ENCODE data around the gene CMTM4.
"Not testable (repeated sequence)": the region's sequence is repeated elsewhere in the genome, so short reads cannot be mapped to it uniquely, and the experiment has no call there.

The CMTM4 gene

DNA sequence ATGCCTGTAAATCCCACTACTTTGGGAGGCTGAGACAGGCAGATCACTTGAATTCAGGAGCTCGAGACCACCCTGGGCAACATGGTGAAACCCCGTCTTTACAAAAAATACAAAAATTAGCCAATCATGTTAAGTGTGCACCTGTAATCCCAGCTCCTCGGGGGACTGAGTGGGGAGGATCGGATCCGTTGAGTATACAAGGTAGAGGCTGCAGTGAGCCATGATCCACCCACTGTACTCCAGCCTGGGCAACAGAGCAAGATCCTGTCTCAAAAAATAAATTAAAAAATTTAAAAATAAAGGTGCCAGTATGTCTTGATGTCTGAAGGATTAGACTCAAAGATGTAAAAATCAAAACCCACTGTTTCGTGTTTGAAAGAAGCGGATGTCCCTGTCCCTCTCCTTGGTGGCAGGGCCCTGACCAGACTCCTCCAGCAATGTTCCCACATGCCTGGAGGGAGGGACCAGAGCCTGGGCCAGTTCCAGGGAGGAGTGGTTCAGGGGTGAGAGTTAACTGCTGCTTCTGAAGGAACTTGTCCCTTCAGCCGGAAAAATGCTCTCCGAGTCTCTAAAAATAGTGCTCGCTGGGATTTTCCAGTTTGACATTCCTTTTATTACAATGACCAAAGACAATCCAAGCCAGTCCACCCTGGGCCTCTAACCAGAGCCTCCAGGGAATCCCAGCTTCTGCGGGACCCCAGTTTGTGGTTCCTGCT, 9.4 kb upstream of the CMTM4 start:
- no peak for DNase-seq (ENCODE audit: low spot score)

DNA sequence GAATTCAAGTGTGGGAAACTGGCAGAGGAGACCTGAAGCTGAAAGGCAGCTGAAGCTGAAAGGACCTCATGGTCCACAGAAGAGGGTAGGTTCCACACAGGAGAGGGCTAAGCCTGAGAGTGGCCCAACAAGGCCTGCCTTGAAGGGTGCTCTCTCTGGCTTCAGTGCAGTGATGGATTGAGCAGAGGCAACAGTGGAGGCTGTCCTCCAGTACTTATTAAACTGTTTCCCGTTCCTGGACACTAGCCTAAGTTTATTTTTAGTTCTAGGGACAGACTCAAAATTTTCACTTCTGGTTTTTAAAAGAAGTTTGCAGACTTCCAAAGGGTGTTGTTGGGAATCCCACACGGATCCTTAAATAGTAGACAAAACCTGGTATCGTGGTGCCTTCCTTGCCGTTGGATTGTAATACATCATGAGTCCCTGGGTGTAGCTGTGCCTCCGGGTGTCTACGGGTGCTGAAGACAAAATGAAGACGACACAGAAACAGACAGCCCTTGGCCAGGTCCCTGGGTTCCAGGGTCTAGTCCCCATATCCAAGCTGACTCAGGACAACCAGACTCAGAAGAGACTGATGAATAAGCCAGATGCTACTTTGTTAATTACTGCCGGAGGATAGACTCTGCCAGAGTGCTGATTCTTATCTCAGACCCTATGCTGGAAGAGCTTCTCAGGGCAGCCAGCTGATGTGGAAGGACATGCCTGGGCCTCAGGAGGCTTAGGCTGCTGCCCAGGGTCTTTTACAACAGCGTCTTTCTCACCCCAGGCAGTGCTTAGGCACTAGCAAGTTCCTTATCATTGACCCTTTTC, 7.1 kb upstream of the CMTM4 start:
- DNase-seq (ENCODE audit: low spot score), result no peak

DNA sequence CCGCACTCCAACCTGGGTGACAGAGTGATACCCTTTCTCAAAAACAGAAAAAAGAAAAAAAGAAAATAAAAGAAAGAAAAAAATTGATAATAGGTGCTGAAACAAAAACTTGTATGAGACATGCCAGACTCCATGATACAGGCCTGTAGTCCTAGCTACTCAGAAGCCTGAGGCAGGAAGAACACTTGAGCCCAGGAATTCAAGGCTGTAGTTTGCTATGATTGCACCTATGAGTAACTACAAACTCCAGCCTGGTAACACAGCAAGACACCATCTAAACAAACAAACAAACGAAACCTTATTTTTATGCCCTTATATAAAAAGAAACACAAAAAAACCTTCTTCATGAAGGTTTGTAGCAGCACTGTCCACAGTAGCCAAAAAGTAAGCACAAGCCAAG, 5.0 kb upstream of the CMTM4 start:
- DNase-seq (ENCODE audit: low spot score), result no peak

DNA sequence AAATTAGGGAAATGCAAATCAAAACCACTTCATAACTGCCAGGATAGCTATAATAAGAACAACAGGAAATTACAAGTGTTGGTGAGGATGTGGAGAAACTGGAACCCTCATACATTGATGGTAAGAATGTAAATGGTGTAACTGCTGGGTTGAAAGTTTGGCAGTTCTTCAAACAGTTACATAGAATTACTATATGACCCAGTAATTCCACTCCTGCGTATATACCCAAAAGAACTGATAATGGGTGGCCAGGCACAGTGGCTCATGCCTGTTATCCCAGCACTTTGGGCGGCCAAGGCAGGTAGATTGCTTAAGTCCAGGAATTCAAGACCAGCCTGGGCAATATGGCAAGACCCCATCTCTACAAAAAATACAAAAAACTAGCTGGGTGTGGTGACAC, 4.5 kb upstream of the CMTM4 start:
- no peak for DNase-seq (ENCODE audit: low spot score)

DNA sequence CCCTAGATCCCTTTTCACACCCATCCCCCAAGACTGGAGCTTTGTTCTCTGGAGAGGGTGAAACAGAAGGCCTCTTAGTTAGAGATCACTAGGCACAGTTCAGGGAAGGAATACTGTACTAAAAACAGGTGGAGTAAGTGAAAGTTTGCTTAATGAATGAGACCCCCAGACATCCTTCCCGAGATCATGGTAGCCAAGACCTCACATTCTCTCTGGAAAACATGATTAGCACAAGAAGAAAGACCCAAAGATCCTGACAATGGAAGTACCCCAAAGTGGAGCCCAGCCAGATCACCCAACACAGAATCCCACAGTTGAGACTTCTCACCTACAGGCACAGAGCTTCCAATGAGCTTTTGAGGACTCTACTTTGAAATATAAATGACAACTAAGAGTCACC, 3.4 kb upstream of the CMTM4 start:
- no peak for DNase-seq (ENCODE audit: low spot score)

DNA sequence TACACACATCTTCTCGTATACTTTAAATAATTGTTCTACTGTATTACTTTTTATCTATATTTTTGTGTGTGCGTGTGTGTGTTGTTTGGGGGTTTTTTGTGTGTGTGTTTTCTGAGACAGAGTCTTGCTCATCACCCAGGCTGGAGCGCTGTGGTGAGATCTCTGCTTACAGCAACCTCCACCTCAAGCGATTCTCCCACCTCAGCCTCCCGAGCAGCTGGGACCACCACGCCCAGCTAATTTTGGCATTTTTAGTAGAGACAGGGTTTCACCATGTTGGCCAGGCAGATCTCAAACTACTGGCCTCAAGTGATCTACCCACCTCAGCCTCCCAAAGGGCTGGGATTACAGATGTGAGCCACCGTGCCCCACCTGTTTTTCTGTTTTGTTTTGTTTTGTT, 1.5 kb upstream of the CMTM4 start:
- DNase-seq (ENCODE audit: low spot score), result no peak

DNA sequence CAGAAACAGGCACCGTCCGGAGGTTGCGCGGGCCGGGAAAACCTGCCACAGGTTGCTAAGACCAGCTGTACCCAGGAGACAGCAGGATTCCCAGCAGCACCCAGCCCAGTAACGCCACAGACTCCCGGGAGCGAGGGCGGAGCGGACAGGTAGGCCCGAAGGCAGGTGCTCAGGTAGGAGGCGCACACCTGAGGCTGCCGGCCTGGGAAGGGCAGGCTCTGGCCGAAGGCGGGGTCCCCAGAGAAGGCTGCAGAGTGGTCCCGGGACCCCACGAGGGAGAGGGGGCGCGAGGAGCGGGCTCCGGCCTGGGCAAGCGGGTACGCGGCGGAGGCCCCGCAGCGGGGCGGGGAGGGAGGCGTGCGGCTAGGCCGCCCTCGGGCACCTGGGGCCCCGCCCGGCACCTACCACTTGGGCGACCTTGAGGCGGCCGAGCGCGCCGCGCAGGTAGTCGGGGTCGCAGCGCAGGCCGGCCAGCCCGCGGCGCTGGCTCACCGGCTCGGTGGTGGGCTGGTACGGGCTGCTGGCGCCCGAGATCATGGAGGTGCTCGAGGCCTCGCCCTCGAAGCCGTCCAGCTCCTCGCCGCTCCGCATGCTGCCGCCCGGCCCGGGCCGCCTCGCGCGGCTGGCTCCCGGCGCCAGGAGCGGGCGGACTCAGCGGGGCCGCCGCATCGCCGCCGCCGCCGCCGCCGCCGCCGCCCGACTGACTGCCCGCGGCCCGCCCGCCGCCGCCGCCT, 441 bp downstream of the CMTM4 start:
- DNase-seq (ENCODE audit: low spot score), result no peak

DNA sequence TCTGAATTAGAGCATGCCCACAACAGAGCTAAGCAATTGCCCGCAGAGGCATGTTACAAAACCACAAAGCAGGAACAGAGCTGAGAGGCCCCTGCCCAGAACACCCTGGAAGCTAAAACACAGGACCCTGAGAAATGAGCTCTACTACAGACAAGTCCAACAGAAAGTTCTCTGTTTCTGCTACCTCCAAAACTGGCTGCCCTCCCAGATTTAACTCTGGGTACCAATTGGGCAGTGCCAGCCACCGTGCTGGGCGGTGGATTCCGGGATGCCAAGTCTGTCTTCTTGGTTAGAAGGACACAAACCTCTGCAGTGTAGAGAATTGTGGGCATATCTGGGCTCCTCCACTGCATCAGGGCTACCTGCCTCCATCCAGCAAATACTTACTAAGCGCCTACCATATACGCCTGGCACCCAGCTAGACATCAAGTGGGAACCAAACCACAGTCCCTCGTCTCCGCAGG, 1.0 kb downstream of the CMTM4 start:
- DNase-seq (ENCODE audit: low spot score), result no peak

DNA sequence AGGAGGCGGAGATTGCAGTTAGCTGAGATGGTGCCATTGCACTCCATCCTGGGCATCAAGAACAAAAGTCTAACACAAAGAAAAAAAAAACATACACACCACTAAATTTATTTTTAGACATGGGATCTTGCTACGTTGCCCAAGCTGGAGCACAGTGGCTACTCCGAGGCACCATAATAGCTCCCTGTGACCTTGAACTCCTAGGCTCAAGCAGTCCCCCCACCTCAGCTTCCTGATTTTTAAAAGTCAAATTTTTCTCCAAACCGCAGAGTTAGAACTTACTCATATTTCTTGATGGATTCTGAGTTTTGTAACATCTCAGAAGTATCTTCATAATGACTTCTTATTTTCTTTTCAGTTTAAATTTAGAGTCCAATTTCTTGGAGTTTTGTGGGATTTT, 3.4 kb downstream of the CMTM4 start:
- no peak for DNase-seq (ENCODE audit: low spot score)

DNA sequence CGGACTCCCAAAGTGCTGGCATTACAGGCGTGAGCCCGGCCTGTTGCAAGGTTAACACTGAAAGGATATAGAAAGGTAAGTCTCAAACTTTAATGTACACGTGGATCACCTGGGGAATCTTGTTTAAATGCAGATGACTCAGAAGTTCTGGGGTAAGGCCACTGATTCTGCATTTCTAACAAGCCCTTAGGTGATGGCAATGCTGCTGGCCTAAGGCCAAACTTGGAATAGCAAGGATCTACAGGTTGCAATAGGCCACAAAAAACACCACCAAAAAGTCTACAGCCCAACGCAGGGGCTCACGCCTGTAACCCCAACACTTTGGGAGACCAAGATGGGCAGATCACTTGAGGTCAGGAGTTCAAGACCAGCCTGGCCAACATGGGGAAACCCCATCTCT, 4.2 kb downstream of the CMTM4 start:
- no peak for DNase-seq (ENCODE audit: low spot score)

DNA sequence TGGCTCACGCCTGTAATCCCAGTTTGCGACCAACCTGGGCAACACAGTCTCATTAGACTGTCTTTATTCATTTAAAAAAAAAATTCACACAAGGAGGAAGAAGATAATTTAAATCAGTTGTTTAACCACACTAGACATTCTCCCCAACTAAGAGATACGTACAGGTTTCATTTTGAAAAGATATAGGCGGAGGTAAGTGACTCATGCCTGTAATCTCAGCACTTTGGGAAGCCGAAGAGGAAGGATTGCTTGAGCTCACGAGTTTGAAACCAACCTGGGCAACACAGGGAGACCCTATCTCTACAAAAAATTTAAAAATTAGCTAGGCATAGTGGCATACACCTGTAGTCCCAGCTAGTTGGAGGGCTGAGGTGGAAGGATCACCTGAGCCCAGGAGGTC, 5.3 kb downstream of the CMTM4 start:
- DNase-seq (ENCODE audit: low spot score), result no peak

DNA sequence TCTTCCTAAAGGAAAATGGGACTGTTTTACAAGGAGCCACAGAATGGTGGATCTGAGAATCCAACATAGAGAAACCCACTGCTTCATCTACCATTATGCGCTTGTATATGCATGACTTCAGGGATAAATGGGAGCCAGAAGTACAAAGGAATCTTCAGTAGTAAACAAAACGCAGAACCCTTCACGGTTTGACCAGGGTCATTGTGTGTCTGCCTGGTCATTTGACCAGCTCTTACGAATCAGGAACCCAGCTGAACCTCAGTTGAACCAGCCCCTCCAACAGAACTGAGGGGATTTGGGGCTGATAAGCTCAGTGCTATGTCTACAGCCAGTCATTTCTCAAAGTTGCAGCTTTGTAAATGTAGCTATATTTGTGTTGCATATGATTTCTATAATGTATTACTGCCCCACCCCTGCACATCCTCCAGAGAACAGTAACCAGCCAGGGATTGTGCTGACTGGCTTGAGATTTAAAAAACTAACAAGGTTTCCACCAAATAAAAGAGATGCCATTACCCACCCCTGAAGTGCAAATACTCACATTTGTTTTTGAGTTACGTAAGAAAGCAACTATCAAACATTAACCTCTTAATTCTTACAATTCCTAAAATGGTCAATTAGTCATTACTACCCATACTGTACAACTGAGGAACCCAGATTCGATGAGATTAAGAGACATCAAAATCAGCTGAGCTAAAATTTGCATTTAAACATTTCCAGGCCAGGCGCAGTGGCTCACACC, 6.3 kb downstream of the CMTM4 start:
- DNase-seq (ENCODE audit: low spot score), result no peak

DNA sequence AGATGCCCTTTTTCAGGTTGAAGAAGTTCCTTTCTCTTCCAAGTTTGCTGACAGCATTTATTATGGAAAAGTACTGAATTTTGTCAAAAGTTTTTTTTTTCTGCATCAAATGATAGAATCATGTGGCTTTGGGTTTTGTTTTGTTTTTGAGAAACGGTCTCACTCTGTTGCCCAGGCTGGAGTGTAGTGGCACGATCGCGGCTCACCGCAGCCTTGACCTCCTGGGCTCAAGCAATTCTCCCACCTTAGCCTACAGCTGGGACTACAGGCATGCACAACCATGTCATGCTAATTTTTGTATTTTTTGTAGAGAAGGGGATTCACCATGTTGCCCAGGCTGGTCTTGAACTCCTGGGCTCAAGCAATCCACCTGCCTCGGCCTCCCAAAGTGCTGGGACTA, 7.3 kb downstream of the CMTM4 start:
- DNase-seq (ENCODE audit: low spot score), result no peak

DNA sequence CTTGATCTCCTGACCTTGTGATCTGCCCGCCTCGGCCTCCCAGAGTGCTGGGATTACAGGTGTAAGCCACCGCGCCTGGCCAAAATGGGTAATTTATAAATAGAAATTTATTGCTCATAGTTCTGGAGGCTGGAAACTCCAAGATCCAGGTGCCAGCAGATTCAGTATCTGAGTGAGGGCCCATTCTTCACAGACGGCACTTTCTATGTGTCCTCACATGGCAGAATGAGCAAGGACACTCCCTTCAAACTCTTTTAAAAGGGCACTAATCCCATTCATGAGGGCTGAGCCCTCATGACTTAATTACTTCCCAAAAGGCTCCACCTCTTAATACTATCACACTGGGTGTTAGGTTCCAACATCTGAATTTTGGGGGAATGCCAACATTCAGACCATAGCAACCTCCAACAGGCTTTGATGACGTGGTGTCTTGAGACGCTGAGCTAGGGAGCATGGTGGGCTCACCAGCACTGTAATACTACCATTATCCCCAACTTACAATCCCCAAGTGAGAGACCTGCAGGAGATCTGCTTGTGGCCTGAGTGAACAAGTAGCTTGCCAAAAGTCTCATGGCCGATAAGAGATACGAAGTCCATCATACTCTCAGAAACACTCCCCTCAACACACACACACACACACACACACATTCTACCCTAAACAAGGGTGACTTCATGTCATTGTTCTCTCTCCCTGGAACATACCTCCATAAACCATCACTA, 8.5 kb downstream of the CMTM4 start:
- DNase-seq (ENCODE audit: low spot score), result no peak

DNA sequence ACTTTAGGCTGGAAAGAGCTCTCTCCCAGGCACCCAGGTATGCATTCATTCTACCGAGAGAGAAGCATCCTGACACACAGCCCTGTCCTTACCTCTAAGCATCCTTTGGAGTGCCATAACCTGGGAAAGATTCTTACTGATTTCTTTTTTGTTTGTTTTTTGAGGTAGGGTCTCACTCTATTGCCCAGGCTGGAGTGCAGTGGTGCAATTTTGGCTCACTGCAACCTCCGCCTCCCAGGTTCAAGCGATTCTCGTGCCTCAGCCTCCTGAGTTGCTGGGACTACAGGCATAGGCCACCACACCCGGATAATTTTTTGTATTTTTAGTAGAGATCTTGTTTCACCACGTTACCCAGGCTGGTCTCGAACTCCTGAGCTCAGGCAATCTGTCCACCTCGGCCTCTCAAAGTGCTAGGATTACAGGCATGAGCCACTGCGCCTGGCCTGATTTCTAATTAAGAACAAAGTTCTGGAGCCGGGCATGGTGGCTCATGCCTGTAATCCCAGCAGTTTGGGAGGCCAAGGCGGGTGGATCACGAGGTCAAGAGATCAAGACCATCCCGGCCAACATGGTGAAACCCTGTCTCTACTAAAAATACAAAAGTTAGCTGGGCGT, 10.9 kb downstream of the CMTM4 start:
- not testable (repeated sequence) for DNase-seq (ENCODE audit: low spot score)

DNA sequence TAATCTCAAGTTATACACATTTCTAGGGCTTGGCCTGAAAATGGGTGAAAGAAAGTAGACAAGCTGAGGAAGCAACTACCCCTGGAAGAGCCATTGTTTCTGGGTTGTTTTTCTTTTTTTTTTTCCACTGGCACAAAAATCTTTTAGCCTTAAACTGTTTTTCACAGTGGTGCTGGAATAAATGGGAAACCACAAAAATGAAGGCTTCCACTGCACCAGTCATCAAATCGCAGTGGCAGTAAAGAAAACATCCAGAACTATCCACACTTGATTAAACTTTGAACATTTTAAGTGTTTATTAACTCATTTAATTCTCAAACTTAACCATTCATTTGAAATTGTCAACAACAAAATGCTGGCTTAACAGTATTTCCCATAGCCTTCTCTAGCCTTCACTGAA, 14.3 kb downstream of the CMTM4 start:
- DNase-seq (ENCODE audit: low spot score), result no peak

DNA sequence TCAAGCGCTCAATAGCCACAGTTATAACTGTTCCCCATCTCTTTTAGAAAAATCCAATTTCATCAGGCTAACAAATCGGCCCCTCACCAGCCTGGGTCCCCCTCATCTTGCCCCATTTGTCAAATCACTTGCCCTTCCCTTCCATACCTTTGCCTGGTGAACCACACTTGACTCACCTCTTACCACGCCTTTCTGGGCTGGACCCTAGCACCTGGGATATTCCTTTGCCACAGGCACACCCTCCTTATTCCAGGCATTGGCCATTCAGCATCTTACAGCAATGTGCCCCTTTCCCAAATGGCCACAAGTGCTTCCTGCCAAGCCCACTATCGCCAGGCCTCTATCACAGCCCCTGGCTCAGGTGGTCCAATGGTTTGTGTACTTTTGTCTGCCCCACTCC, 14.9 kb downstream of the CMTM4 start:
- no peak for DNase-seq (ENCODE audit: low spot score)

DNA sequence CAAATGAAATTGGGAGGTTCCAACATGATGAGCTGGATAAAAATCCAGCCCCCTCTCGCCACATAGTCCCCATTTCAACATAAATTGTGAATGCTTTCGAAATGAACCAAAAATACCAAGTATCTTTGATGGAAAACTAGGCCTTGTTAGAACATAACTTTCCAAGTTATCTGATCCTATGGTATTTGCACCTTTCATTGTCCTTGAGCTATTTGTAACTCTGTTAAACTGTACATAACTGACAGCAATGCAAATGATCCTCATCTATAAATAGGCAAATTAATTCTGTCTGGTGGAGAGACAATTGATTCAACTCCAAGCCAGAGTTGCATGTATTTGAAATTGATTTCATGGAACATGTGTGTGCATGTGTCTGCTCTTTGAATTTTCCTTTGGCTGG, 18.2 kb downstream of the CMTM4 start:
- no peak for DNase-seq (ENCODE audit: low spot score)

DNA sequence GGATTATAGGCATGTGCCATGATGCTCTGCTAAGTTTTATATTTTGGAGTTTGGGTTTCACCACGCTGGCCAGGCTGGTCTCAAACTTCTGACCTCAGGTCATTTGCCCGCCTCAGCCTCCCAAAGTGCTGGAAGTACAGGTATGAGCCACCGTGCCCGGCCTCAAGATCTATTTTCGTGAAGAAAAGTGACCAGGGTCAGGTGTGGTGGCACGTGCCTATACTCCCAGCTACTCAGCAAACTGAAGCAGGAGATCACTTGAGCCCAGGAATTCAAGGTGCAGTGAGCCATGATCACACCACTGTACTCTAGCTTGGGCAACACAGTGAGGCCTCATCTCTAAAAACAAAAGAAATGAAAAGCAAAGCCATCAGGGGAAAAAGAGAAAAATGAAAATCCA, 18.7 kb downstream of the CMTM4 start:
- no peak for DNase-seq (ENCODE audit: low spot score)

DNA sequence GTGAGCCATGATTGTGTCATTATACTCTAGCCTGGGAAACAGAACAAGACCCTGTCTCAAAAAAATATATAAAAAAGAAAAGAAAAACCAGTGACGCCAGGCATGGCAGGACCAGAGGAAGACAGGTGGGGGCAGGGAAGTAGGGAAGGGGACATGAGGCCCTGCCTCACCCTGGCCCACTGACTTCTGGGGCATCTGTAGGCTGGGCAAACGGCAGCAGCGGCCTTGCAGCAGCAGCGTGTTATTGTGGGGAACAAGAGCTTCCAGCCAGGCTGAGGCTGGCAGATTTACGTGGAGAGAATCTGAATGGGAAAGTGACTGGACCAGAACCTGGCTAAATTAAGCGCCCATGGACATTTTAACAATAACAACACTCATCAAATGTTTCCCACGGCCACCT, 19.4 kb downstream of the CMTM4 start:
- no peak for DNase-seq (ENCODE audit: low spot score)

DNA sequence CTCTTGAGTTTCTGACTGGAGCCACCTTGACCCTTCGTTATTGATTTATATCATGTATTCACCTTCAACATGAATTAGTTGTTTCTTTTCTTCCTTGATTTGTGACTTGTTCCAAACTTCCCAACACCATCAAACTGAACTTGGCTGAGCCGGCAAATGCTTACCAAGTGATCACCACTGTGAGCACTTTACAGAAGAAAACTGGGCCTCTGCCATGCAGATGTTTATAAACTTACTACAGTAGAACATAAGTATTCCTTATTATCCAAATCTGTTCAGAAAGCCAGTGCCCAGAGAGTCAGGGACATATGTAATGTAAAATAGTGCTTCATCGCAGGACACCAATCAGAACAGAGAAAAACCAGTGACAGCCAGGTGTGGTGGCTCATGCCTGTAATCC, 19.9 kb downstream of the CMTM4 start:
- DNase-seq (ENCODE audit: low spot score), result no peak
